HG03045 (cell line): Measurements from ENCODE around the gene PNMA1.

Source experiments
- ATAC-seq: cut with Tn5 transposase; IDR thresholded peaks from one replicate; pipeline ENCODE4 v1.9.1; 2021; ENCODE audit warnings: mild to moderate bottlenecking, moderate library complexity; ENCODE audit not compliant: unreplicated experiment

PNMA1 gene

GRCh38 chr14:73678698-73679097 is 35.5 kb downstream of the PNMA1 start:
- ATAC-seq = no peak

DNA sequence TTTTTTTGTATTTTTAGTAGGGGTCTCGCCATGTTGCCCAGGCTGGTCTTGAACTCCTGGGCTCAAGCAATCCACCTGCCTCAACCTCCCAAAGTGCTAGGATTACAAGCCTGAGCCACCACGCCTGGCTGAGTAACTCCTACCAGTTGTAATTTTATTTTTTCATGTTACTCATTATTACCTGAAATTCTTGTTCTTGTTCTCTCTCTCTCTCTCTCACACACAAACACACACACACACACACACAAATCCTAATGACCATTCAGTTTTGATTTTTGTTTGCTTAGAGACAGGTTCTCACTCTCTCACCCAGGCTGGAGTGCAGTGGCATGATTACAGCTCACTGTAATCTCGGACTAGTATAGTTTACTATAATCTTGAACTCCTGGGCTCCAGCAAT is 39.2 kb downstream of the PNMA1 start:
- ATAC-seq = no peak

DNA sequence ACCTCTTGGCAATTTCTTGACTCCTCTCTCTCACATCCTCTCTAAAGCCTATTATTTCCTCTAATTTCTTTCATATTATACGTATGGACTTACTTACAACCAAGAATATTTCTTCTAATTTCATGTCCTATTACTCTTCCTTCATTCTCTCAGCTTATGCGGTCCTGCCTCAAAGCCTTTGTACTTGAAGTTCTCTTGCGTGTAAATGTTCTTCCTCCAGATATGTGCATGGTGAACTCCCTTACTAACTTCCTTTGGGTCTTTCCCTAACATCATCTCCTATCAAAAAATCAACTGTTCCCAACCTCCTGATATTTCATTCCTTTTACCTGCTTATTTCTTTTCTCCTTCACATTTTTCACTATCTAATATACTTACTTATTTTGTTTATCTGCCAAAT is 46.3 kb downstream of the PNMA1 start:
- ATAC-seq = no peak

GRCh38 chr14:73666583-73666982 is 47.6 kb downstream of the PNMA1 start:
- no peak for ATAC-seq

- ATAC-seq = no peak
These were observed 49.1 kb downstream of the PNMA1 start for GRCh38 chr14:73665130-73665529.

- no peak for ATAC-seq
These were observed 50.5 kb downstream of the PNMA1 start for GRCh38 chr14:73663548-73664212.

DNA sequence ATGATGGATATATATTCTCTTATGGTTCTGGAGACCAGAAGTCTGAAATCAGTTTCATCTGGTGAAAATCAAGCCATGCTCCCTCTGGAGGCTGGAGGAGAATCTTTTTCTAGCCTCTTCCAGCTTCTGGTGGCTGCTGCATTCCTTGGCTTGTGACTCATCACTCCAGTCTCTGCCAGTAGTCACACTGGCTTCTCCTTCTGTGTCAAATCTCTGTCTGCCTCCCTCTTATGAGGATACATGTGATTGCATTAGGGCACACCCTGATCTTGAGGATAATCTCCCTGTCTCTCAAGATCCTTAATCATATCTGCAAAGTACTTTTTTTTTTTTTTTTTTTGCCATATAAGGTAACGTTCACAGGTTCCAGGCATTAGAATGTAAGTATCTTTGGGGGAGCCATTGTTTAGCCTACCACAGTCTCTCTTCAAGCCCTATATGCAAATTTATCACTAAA is 51.7 kb downstream of the PNMA1 start:
- no peak for ATAC-seq

DNA sequence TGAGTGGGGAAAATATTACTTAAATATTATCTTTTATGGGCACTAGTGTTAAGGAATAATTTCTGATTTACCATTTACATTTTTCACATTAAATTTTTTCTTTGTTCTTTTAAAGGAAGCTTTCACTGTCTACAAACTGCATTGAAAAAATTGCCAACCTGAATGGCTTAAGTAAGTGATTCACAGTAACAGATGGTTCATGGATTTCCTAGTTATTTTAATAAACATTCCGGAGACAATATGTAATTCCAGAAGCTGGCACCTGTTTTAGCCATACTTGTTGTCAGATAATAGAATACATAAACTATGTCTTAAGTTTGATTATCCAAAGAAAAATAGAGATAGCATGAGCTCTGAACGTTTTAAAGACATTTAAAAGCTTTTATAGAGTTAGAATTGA is 52.3 kb downstream of the PNMA1 start:
- no peak for ATAC-seq
